NCI-H510A (cell line): ENCODE data around the gene KLHL30.

Source experiments
- DNase-seq: peaks from one replicate; lab custom pipeline; 2025; lab: John Stamatoyannopoulos, UW

The KLHL30 gene

GRCh38 chr2:238130696-238131628, 7.5 kb upstream of the KLHL30 start:
- peak; percentile 36 for DNase-seq

- DNase-seq = no peak
Observed at GRCh38 chr2:238131761-238132462, 6.6 kb upstream of the KLHL30 start.

GRCh38 chr2:238132463-238133450, 5.7 kb upstream of the KLHL30 start:
- DNase-seq = no peak

- no peak for DNase-seq
Observed at GRCh38 chr2:238133499-238134392, 4.7 kb upstream of the KLHL30 start.

- no peak for DNase-seq
Observed at GRCh38 chr2:238134393-238134785, 4.1 kb upstream of the KLHL30 start.

- DNase-seq = no peak
Observed at GRCh38 chr2:238135601-238136150, 2.8 kb upstream of the KLHL30 start.

GRCh38 chr2:238136820-238137537, 1.5 kb upstream of the KLHL30 start:
- no peak for DNase-seq

- DNase-seq = no peak
Observed at GRCh38 chr2:238137885-238138284, 583 bp upstream of the KLHL30 start.

GRCh38 chr2:238139196-238140039, 950 bp downstream of the KLHL30 start:
- DNase-seq = no peak

GRCh38 chr2:238140040-238140439, 1.6 kb downstream of the KLHL30 start:
- no peak for DNase-seq

- DNase-seq = no peak
Observed at GRCh38 chr2:238140721-238141540, 2.5 kb downstream of the KLHL30 start.

GRCh38 chr2:238141541-238142318, 3.3 kb downstream of the KLHL30 start:
- DNase-seq = peak; percentile 30

GRCh38 chr2:238142382-238143205, 4.1 kb downstream of the KLHL30 start:
- DNase-seq = no peak

GRCh38 chr2:238143239-238143951, 4.9 kb downstream of the KLHL30 start:
- DNase-seq = no peak

GRCh38 chr2:238144262-238144661, 5.8 kb downstream of the KLHL30 start:
- no peak for DNase-seq

- no peak for DNase-seq
Observed at GRCh38 chr2:238145046-238145445, 6.6 kb downstream of the KLHL30 start.
